GOT3 (cell line): ENCODE measurements around the gene YEATS2.

Experiments
- DNase-seq: peaks from one replicate; lab custom pipeline; 2025; ENCODE audit warnings: mixed read lengths; lab: John Stamatoyannopoulos, UW

The YEATS2 gene

GRCh38 chr3:183837390-183837789, 139.8 kb downstream of the YEATS2 start:
- DNase-seq = no peak

GRCh38 chr3:183837894-183838293, 140.3 kb downstream of the YEATS2 start:
- DNase-seq = no peak

GRCh38 chr3:183839751-183840150, 142.2 kb downstream of the YEATS2 start:
- no peak for DNase-seq

- DNase-seq = no peak
Observed at GRCh38 chr3:183844606-183845005, 147.0 kb downstream of the YEATS2 start.

GRCh38 chr3:183845090-183845489, 147.5 kb downstream of the YEATS2 start:
- no peak for DNase-seq

GRCh38 chr3:183845608-183846288, 148.2 kb downstream of the YEATS2 start:
- DNase-seq = no peak

- DNase-seq = no peak
Observed at GRCh38 chr3:183854318-183855035, 156.9 kb downstream of the YEATS2 start.

- DNase-seq = no peak
Observed at GRCh38 chr3:183857863-183858262, 160.3 kb downstream of the YEATS2 start.
